Activated CD4-positive, alpha-beta T cell treated with anti-CD3 and anti-CD28 coated beads, Interleukin-2, amount 50 U/mL, for 24 hours (primary cell): ENCODE data around the gene NUP210L.

Experiments used
- DNase-seq, 2 donors: peaks; one replicate each; pipeline ENCODE4 v3.0.0-alpha.2; 2020; ENCODE audit warnings: low read depth in 1 of 2, low spot score in 1 of 2

The NUP210L gene

GRCh38 chr1:153945795-153946621, 208.9 kb downstream of the NUP210L start:
- peak; percentile 35 to 51 for DNase-seq

- peak; percentile 36 to 68 for DNase-seq
These were observed 209.6 kb downstream of the NUP210L start for GRCh38 chr1:153945131-153945794.

- DNase-seq: no peak
These were observed 210.1 kb downstream of the NUP210L start for GRCh38 chr1:153944827-153945117.

GRCh38 chr1:153944005-153944826, 210.7 kb downstream of the NUP210L start:
- no peak for DNase-seq

- no peak for DNase-seq
These were observed 211.9 kb downstream of the NUP210L start for GRCh38 chr1:153942766-153943549.
